Common myeloid progenitor, CD34-positive (primary cell): ENCODE measurements around the gene TCEAL9. TPM values are rescaled to one million over a fixed set of nuclear protein-coding genes. Genes with fewer than 3 reads are reported as not detected.
A peak's percentile ranks its signal among the peaks of the same experiment; 100 is the strongest.

Experiments used
- CTCF ChIA-PET: fragments of 350-600 bp; sonication (Branson Sonifier 250); formaldehyde crosslinking; loops from one replicate; lab custom pipeline; 2021; ENCODE audit warnings: antibody characterized with exemption; lab: Charles Lee
- POLR2A ChIA-PET: fragments of 350-600 bp; sonication (Branson Sonifier 250); formaldehyde crosslinking; loops from one replicate; lab custom pipeline; 2021; ENCODE audit warnings: antibody characterized with exemption; lab: Charles Lee
- DNase-seq, 3 donors: peaks; one replicate each; pipeline versions ENCODE4 v3.0.0 to v3.0.0-alpha.2; 2013
- H3K27ac ChIP-seq, 2 experiments: 1 replicate in 1 of 2; 2 replicates in 1 of 2; pipeline ENCODE4 v1.7.0; 2013; ENCODE audit warnings: inconsistent platforms in 2 of 2, low read length in 2 of 2, mild to moderate bottlenecking in 2 of 2, low read depth in 1 of 2, moderate library complexity in 1 of 2; ENCODE audit not compliant: severe bottlenecking in 2 of 2, insufficient read depth in 1 of 2, poor library complexity in 1 of 2
- H3K27me3 ChIP-seq, 5 experiments: replicated peaks in 2 of 5; 1 replicate in 3 of 5; 2 replicates in 2 of 5; pipeline versions ENCODE4 v1.6.1 to v1.7.0; 2013; ENCODE audit warnings: low read length in 4 of 5, mild to moderate bottlenecking in 2 of 5, moderate library complexity in 2 of 5, inconsistent platforms in 1 of 5; ENCODE audit not compliant: insufficient read depth in 5 of 5, control insufficient read depth in 4 of 5
- H3K36me3 ChIP-seq, 4 experiments: 1 replicate in 2 of 4; 2 replicates in 2 of 4; pipeline versions ENCODE4 v1.6.1 to v1.7.0; 2013; ENCODE audit warnings: low read length in 3 of 4, control low read depth in 1 of 4, mild to moderate bottlenecking in 1 of 4; ENCODE audit not compliant: control insufficient read depth in 4 of 4, insufficient read depth in 4 of 4
- H3K4me1 ChIP-seq, 4 experiments: 1 replicate in 3 of 4; 2 replicates in 1 of 4; pipeline versions ENCODE4 v1.6.1 to v1.7.1; 2013; ENCODE audit warnings: low read length in 3 of 4, mild to moderate bottlenecking in 3 of 4, control low read depth in 1 of 4, inconsistent platforms in 1 of 4, moderate library complexity in 1 of 4; ENCODE audit not compliant: control insufficient read depth in 4 of 4, insufficient read depth in 4 of 4; ENCODE audit errors: control extremely low read depth in 1 of 4
- H3K4me3 ChIP-seq, 7 experiments: 1 replicate in 4 of 7; 2 replicates in 3 of 7; pipeline versions ENCODE4 v1.5.1 to v1.7.0; 2013; ENCODE audit warnings: mild to moderate bottlenecking in 7 of 7, low read length in 6 of 7, moderate library complexity in 6 of 7, inconsistent platforms in 2 of 7, low read depth in 2 of 7, control low read depth in 1 of 7; ENCODE audit not compliant: insufficient read depth in 4 of 7, control insufficient read depth in 1 of 7; ENCODE audit errors: extremely low read depth in 1 of 7
- H3K9me3 ChIP-seq, 5 experiments: 1 replicate in 4 of 5; 2 replicates in 1 of 5; pipeline versions ENCODE4 v1.6.1 to v1.7.1; 2013; ENCODE audit warnings: low read length in 4 of 5, mild to moderate bottlenecking in 2 of 5, inconsistent platforms in 1 of 5, low read depth in 1 of 5, moderate library complexity in 1 of 5; ENCODE audit not compliant: control insufficient read depth in 4 of 5, insufficient read depth in 2 of 5; ENCODE audit errors: control extremely low read depth in 1 of 5
- WGBS: methylation state at CpG from one replicate; pipeline ENCODE4 v1.1.5; 2013; ENCODE audit not compliant: insufficient coverage; 5-methylcytosine and 5-hydroxymethylcytosine counted together
- polyA plus RNA-seq: library from polyadenylated mRNA; unstranded; fragments of 120-200 nt; gene quantifications from one replicate; pipeline ENCODE4 v1.2.1, GENCODE V29; 2013

The TCEAL9 gene, protein sequence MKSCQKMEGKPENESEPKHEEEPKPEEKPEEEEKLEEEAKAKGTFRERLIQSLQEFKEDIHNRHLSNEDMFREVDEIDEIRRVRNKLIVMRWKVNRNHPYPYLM
- 92.6 TPM for polyA plus RNA-seq

DNA sequence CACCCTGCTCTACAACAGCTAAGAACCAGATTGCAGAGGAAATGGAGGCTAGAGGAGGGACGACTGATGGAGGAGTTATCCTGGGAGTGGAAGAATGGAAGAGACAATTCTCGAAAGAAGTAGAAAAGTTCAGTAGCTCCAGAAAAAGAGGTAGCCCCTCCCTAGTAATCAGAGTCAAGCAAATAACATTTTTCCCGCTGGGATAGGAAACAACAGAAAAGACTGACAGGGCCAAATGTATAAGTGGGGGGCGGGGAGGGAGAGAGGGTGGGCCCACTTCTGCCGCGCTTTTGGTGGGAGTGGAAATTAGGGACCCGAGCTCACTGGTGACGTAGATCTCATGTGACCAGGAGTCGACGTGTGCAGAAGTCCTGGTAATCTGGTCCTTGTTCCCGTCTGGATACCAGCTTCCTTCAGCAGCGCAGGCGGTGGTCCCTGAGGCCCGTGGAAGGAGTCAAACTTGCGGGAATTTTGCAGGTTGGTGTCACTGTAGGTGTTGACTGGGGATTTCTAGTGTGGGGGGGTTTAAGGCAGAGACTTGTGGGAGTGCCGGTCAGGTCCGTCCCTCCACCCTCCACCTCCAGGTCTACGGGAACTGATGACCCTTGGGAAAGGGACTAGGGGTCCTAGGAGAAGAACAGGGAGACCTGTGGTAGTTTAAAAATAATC lies at the start of gene TCEAL9:
TSS of gene TCEAL9 (plus strand) at position 377 of the 669 bp plus-strand sequence. CDS start 1,179 bp downstream, outside the sequence.
- H3K27ac ChIP-seq: peak within 1 kb of the TSS; percentile 61 to 88
- peak within 1 kb of the TSS; percentile 60 to 90 (median 79) for H3K4me3 ChIP-seq
- WGBS: 22% methylated on average over 10 of the region's 18 CpGs
- peaks cover 0 to 2% (median 0%) of the 10 kb centered on the region in 5 experiments for H3K9me3 ChIP-seq
- POLR2A ChIA-PET: no interaction called here
- H3K36me3 ChIP-seq: no peaks in the 10 kb centered on the region
- H3K27me3 ChIP-seq: peaks cover 0 to 14% (median 0%) of the 10 kb centered on the region in 5 experiments
- H3K4me1 ChIP-seq: peaks cover 0 to 12% (median 2%) of the 10 kb centered on the region in 4 experiments
- DNase-seq: peak; percentile 46 to 66 (median 51)
- CTCF ChIA-PET: interaction anchor here (0.6 to 1.9 kb wide), 4 partner anchors 13 to 126 kb away, joined by 3 to 4 read pairs (median 4); no protein-coding TSS in a partner anchor

GRCh38 chrX:103309860-103310554 lies 46.3 kb upstream of the TCEAL9 start:
- Histone ChIP-seq H3K9me3 (no peaks in the 10 kb centered on the region), H3K27me3 (peaks cover 0 to 4% (median 0%) of the 10 kb centered on the region in 5 experiments), H3K36me3 (peaks cover 0 to 4% (median under 1%) of the 10 kb centered on the region in 4 experiments), H3K4me1 (peaks cover 0 to 5% (median 1%) of the 10 kb centered on the region in 4 experiments), H3K4me3 (peak overlapping the region; percentile 48 to 84 (median 70)), H3K27ac (peak overlapping the region; percentile 75 to 86)
- DNase-seq: peak; percentile 36 to 59 (median 51)
- POLR2A ChIA-PET: no interaction called here
- 35% methylated on average over 23 of the region's 32 CpGs for WGBS
- CTCF ChIA-PET: no interaction called here

DNA sequence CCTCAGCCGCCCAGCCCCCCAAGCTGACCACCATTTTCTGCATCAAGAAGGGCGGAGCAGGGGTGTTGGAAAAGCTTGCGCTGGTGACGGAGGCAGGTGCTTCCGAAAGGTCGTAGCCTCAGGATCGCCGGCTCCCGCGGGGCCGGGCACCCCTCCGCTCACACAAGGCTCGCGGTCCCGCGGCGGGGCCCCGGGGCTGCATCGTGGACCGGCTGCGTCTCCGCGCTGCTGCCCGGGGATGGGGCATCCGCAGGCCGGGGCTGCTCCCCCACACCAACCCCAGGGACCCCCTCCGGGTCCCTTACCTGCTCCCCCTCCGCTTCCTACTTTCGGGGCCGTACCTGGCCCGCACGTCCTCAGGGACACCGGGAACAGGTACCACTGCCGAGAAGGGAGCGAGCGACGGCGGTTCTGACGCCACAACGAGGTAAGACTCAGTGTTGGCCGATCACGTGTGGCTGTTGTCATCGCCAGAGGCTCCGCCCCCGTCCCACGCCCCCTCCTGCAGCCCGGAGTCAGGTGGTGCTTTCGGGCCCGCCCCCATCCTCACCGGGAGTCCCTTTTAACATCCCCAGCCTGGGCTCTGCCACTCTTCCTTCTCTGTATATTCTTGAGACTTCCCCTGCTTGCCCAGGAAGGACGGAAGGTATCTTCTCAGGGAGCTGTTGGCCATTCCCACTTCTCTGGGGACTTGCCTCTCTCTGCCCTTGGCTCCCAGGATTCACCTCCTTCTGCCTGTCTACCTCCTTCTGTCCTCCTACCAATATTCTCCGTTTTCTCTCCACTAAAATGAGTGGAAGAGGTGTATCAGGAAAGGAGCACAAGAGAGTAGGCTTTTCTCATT lies 45.5 kb upstream of the TCEAL9 start, which contains the start of gene BEX2:
TSS of gene BEX2 (minus strand) at position 436 of the 844 bp plus-strand sequence. CDS start 1,014 bp downstream, outside the sequence.
- Histone ChIP-seq H3K27ac (peak within 1 kb of the TSS; percentile 75 to 86), H3K27me3 (peaks cover 0 to 4% (median 0%) of the 10 kb centered on the region in 5 experiments), H3K4me3 (peak within 1 kb of the TSS; percentile 48 to 84 (median 70)), H3K4me1 (peaks cover 0 to 5% (median 1%) of the 10 kb centered on the region in 4 experiments), H3K36me3 (peaks cover 0 to 4% (median under 1%) of the 10 kb centered on the region in 4 experiments), H3K9me3 (no peaks in the 10 kb centered on the region)
- ChIA-PET POLR2A (no interaction called here), CTCF (no interaction called here)
- 36% methylated on average over 26 of the region's 52 CpGs for WGBS
- DNase-seq: peak; percentile 70 to 90 (median 88)

GRCh38 chrX:103311399-103311780 lies 44.9 kb upstream of the TCEAL9 start:
- peaks cover 0 to 5% (median 1%) of the 10 kb centered on the region in 4 experiments for H3K4me1 ChIP-seq
- H3K36me3 ChIP-seq: peaks cover 0 to 4% (median under 1%) of the 10 kb centered on the region in 4 experiments
- no peak for DNase-seq
- ChIA-PET POLR2A (no interaction called here), CTCF (no interaction called here)
- peaks cover 0 to 4% (median 0%) of the 10 kb centered on the region in 5 experiments for H3K27me3 ChIP-seq
- H3K9me3 ChIP-seq: no peaks in the 10 kb centered on the region
- H3K27ac ChIP-seq: no peak overlapping the region
- WGBS: no CpG with 5 or more reads among the region's 3 CpGs
- peak overlapping the region in 4 of 7 experiments; percentile 63 to 84 (median 77) for H3K4me3 ChIP-seq

DNA sequence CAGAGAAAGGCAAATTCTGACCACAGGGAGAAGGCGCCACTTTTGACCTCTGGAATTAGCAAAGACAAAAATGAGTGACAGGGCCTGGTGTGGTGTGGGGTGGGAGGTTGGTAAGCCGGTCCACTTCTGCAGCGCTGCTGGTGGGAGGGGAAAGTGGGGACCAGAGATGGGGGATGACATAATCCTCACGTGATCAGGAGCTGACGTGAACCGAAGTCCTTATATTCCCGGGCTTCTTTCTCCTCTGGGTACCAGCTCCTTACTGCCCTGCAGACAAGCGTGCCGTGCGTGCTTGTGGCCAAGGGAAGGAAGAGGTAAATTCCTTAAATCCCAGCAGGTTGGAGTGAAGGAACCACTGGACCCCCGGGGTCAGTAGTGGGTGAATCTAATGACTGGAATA lies 26.3 kb upstream of the TCEAL9 start, which contains the start of gene TCEAL7:
TSS of gene TCEAL7 (plus strand) at position 249 of the 400 bp plus-strand sequence. CDS start 1,165 bp downstream, outside the sequence.
- peaks cover 0 to 18% (median 3%) of the 10 kb centered on the region in 5 experiments for H3K27me3 ChIP-seq
- ChIA-PET CTCF (no interaction called here), POLR2A (no interaction called here)
- no peak for DNase-seq
- no peaks in the 10 kb centered on the region for H3K36me3 ChIP-seq
- H3K4me1 ChIP-seq: peaks cover 0 to 6% (median 0%) of the 10 kb centered on the region in 4 experiments
- H3K27ac ChIP-seq: no peak within 1 kb of the TSS
- WGBS: 57% methylated on average over 11 of the region's 11 CpGs
- peak within 1 kb of the TSS in 5 of 7 experiments; percentile 2 to 62 (median 33) for H3K4me3 ChIP-seq
- no peaks in the 10 kb centered on the region for H3K9me3 ChIP-seq

DNA sequence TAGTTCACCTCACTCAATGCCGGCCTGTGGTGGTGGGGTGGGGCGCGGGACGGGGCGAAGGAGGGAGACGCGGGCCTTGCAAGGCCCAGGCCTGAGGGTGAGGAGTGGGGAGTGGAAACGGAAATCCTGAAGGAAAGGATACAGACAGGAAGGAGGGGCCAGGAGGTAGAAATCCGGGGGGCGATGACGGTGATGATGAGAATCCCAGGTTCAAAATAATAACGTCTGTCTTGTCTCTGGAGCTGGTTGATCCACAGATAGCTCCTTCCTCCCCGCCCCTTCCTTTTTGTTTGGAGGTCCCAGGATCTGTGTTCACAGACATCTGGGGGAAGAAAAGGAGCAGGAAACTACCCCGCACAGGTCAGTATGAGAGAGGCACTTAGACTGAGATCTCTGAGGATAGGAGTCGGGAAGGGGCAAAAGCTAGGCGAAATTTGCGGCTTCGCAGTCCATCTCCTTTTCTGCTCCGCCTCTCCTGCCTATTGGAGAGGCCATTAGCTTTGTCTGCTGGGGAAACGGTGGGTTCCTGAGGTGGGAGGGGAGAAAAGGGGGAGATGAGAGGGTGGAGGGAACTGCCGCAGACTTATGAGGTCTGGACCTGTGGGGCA lies 25.5 kb upstream of the TCEAL9 start:
- Histone ChIP-seq H3K27ac (no peak overlapping the region), H3K36me3 (no peaks in the 10 kb centered on the region), H3K4me3 (peak overlapping the region in 5 of 7 experiments; percentile 2 to 62 (median 33)), H3K27me3 (peaks cover 0 to 18% (median 3%) of the 10 kb centered on the region in 5 experiments), H3K9me3 (no peaks in the 10 kb centered on the region), H3K4me1 (peaks cover 0 to 6% (median 0%) of the 10 kb centered on the region in 4 experiments)
- no peak for DNase-seq
- ChIA-PET POLR2A (no interaction called here), CTCF (no interaction called here)
- 50% methylated on average over 19 of the region's 21 CpGs for whole genome bisulfite sequencing
